Suppressor macrophage (primary cell): ENCODE data around the gene MAP1B.

Experiments used
- DNase-seq, 4 experiments: peaks; one replicate each; pipeline ENCODE4 v3.0.0-alpha.2; 2020 to 2022

MAP1B gene

GRCh38 chr5:72134226-72134899, 27.1 kb downstream of the MAP1B start:
- DNase-seq = no peak

- peak in 3 of 4 experiments; percentile 6 to 55 (median 30) for DNase-seq
Observed at GRCh38 chr5:72137826-72138409, 30.6 kb downstream of the MAP1B start.

- no peak for DNase-seq
Observed at GRCh38 chr5:72138943-72139521, 31.8 kb downstream of the MAP1B start.

- no peak for DNase-seq
Observed at GRCh38 chr5:72140711-72141110, 33.4 kb downstream of the MAP1B start.

- no peak for DNase-seq
Observed at GRCh38 chr5:72141440-72142355, 34.4 kb downstream of the MAP1B start.

GRCh38 chr5:72144762-72145161, 37.5 kb downstream of the MAP1B start:
- DNase-seq = no peak

- DNase-seq = no peak
Observed at GRCh38 chr5:72145348-72145747, 38.1 kb downstream of the MAP1B start.

- DNase-seq = no peak
Observed at GRCh38 chr5:72146056-72146455, 38.8 kb downstream of the MAP1B start.

GRCh38 chr5:72147569-72147968, 40.3 kb downstream of the MAP1B start:
- DNase-seq = no peak

- no peak for DNase-seq
Observed at GRCh38 chr5:72149742-72150141, 42.5 kb downstream of the MAP1B start.

GRCh38 chr5:72151169-72151568, 43.9 kb downstream of the MAP1B start:
- no peak for DNase-seq

- no peak for DNase-seq
Observed at GRCh38 chr5:72151646-72152045, 44.4 kb downstream of the MAP1B start.

GRCh38 chr5:72152545-72152944, 45.3 kb downstream of the MAP1B start:
- DNase-seq = no peak

GRCh38 chr5:72153551-72153950, 46.3 kb downstream of the MAP1B start:
- DNase-seq = no peak

GRCh38 chr5:72154076-72154756, 46.9 kb downstream of the MAP1B start:
- no peak for DNase-seq

- DNase-seq = no peak
Observed at GRCh38 chr5:72156946-72157624, 49.8 kb downstream of the MAP1B start.

GRCh38 chr5:72157625-72157962, 50.3 kb downstream of the MAP1B start:
- no peak for DNase-seq

- DNase-seq = no peak
Observed at GRCh38 chr5:72159501-72159911, 52.2 kb downstream of the MAP1B start.

- DNase-seq = no peak
Observed at GRCh38 chr5:72160329-72160728, 53.1 kb downstream of the MAP1B start.

- DNase-seq = no peak
Observed at GRCh38 chr5:72160959-72161358, 53.7 kb downstream of the MAP1B start.

- DNase-seq = no peak
Observed at GRCh38 chr5:72161951-72162350, 54.7 kb downstream of the MAP1B start.

GRCh38 chr5:72163349-72163983, 56.2 kb downstream of the MAP1B start:
- DNase-seq = no peak
